ENCODE measurements around the gene SEMA3G.

The SEMA3G gene

GRCh38 chr3:52443791-52444687 is 864 bp downstream of the SEMA3G start:
- no peak overlapping the region for H3K27ac ChIP-seq
- TF ChIP-seq CTCF (IDR thresholded peaks at IDR 0.05) = no peak

- H3K27ac ChIP-seq = no peak overlapping the region
These were observed 1.7 kb downstream of the SEMA3G start for GRCh38 chr3:52443268-52443610.

DNA sequence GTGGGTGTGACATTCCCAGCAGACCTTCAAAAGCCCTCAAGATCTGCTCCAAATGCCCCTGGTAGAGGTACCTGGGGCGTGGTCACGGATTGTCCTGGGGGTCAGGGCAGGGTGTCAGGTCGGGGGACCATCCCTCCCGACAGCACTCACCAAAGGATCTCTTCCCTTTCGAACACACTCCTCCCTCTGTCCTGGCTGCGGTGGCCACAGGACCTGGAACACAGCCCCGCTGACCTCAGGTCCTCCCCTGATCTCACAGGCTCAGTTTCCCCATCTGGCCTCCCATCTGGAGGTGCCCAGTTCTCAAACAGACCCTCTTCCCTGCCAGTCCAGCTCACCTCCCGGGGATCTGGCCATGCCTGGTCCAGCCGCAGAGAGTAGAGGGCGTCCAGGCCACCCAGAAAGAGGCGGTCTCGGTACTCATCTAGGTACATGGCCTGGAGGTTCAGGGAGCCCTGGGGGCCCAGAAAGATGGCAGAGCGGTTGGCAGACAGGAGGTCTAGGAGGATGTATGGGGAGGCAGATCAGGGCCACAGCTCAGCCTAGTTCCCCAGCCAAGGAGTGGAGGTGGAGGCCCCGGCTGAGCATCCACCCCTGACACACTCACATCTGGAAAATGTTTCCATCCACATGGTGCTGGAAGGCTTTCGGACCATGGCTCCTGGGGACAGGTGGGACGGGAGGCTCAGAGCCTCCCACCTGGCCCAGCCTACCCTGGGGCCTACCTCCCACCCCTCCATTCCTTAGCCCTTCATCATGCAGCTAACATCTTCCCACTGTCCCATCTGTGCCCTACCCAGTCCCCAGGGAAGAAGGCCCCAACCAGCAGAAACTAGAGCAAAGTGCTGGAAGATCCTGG is 2.3 kb downstream of the SEMA3G start:
- no peak for TF ChIP-seq CTCF (IDR thresholded peaks at IDR 0.05)
- H3K27ac ChIP-seq = no peak overlapping the region

More at GRCh38 chr3:52443268-52443610, 1.7 kb downstream of the SEMA3G start:
- TF ChIP-seq CTCF (IDR thresholded peaks at IDR 0.05) = no peak
- no peak for TF ChIP-seq ZFX (IDR thresholded peaks at IDR 0.05; ENCODE audit: borderline replicate concordance)

DNA sequence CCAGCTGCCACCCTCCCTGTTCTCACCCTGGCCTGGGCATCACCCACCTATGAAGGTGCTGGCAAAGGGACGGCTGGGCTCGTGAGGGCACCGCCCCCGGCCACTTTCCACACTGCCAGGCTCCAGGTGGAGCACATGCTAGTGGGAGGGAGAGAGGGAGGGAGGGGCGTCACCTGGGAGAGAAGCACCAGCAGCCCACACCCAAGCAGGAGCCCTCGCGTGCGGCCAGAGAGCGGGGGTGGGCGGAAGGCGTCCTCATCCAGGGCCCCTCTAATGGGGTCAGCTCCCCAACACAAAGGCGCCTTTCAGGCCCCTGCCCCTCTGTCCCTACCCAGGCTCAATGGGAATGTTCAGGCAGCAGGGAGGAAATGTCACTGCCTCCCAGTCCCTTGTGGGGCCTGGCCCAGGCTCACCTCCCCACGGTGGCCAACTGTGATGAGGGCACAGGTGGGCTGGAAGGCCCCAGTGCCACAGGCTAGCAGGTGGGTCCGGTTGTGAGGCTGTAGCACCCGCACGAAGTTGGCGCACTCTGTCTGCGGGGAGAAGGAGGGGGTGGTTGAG is 3.1 kb downstream of the SEMA3G start:
- TF ChIP-seq ZFX (IDR thresholded peaks at IDR 0.05; ENCODE audit: borderline replicate concordance) (no peak), CTCF (IDR thresholded peaks at IDR 0.05) (no peak)
- H3K27ac ChIP-seq = no peak overlapping the region

DNA sequence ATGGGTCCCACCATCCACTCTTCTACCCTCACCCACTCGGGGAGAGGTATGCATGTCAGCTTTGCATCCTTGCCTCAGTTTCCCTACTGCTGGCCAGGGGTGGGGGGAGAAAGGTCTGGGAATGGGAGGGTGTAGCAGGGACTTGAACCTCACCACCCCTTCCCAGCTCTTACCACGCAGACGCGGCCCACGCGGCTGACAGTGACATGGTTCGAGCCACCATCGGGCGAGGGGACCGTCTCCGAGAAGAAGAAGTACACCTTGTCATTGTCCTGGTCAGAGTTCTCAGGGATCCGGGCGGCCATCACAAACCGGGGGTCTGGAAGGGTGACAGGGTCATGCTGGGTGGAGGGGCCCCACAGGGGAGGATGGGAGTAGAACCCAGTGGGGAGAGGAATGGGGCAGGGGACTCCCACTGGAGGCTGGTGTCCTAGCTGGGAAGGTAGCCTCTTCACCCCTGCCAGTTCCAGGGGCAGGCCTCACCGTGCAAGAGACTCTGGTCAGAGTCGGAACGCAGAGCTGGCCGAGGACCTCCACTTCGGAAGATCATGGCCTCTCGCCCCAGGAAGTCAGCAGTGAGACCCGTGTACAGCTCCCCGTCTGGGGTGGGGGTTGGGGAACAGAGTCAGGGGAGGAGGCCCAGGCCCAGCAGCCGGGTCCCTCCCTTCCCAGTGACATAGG is 3.7 kb downstream of the SEMA3G start:
- no peak for TF ChIP-seq ZFX (IDR thresholded peaks at IDR 0.05; ENCODE audit: borderline replicate concordance)
- no peak for TF ChIP-seq CTCF (IDR thresholded peaks at IDR 0.05)
- no peak overlapping the region for H3K27ac ChIP-seq

- TF ChIP-seq CTCF (IDR thresholded peaks at IDR 0.05) (no peak), ZFX (IDR thresholded peaks at IDR 0.05; ENCODE audit: borderline replicate concordance) (no peak)
- H3K27ac ChIP-seq = no peak overlapping the region
These were observed 4.2 kb downstream of the SEMA3G start for GRCh38 chr3:52440671-52441070.
